Measurements from ENCODE around the gene ACSM2B.
"Not testable (repeated sequence)": the region's sequence is repeated elsewhere in the genome, so short reads cannot be mapped to it uniquely, and the experiment has no call there.

ACSM2B gene

GRCh38 chr16:20538181-20538580, 38.0 kb downstream of the ACSM2B start:
- no peak overlapping the region for H3K4me3 ChIP-seq (ENCODE audit: low read length)
- no peak for DNase-seq (ENCODE audit: low read depth)
- TF ChIP-seq CTCF (IDR thresholded peaks at IDR 0.05; ENCODE audit: insufficient read depth, low read depth, low read length, missing control alignments), result no peak

GRCh38 chr16:20536669-20537068, 39.5 kb downstream of the ACSM2B start:
- DNase-seq (ENCODE audit: low read depth); H3K4me3 ChIP-seq (ENCODE audit: low read length): not testable (repeated sequence)

- DNase-seq (ENCODE audit: low read depth); H3K4me3 ChIP-seq (ENCODE audit: low read length): not testable (repeated sequence)
Measured at GRCh38 chr16:20532284-20532792, 43.8 kb downstream of the ACSM2B start.

- not testable (repeated sequence) for H3K4me3 ChIP-seq (ENCODE audit: low read length); DNase-seq (ENCODE audit: low read depth)
Measured at GRCh38 chr16:20531795-20532194, 44.4 kb downstream of the ACSM2B start.

GRCh38 chr16:20520103-20520502, 56.1 kb downstream of the ACSM2B start:
- TF ChIP-seq CTCF (IDR thresholded peaks at IDR 0.05; ENCODE audit: insufficient read depth, low read depth, low read length, missing control alignments), result no peak
- DNase-seq (ENCODE audit: low read depth), result no peak
- H3K4me3 ChIP-seq (ENCODE audit: low read length), result no peak overlapping the region

- DNase-seq (ENCODE audit: low read depth), result no peak
- H3K4me3 ChIP-seq (ENCODE audit: low read length), result no peak overlapping the region
- no peak for TF ChIP-seq CTCF (IDR thresholded peaks at IDR 0.05; ENCODE audit: insufficient read depth, low read depth, low read length, missing control alignments)
Measured at GRCh38 chr16:20519231-20519630, 56.9 kb downstream of the ACSM2B start.

- H3K4me3 ChIP-seq (ENCODE audit: low read length), result no peak overlapping the region
- TF ChIP-seq CTCF (IDR thresholded peaks at IDR 0.05; ENCODE audit: insufficient read depth, low read depth, low read length, missing control alignments), result no peak
- no peak for DNase-seq (ENCODE audit: low read depth)
Measured at GRCh38 chr16:20517149-20517548, 59.0 kb downstream of the ACSM2B start.

GRCh38 chr16:20515688-20516090, 60.5 kb downstream of the ACSM2B start:
- TF ChIP-seq CTCF (IDR thresholded peaks at IDR 0.05; ENCODE audit: insufficient read depth, low read depth, low read length, missing control alignments), result no peak
- DNase-seq (ENCODE audit: low read depth), result no peak
- H3K4me3 ChIP-seq (ENCODE audit: low read length), result no peak overlapping the region

- DNase-seq (ENCODE audit: low read depth), result no peak
- H3K4me3 ChIP-seq (ENCODE audit: low read length), result no peak overlapping the region
- TF ChIP-seq CTCF (IDR thresholded peaks at IDR 0.05; ENCODE audit: insufficient read depth, low read depth, low read length, missing control alignments), result no peak
Measured at GRCh38 chr16:20510323-20510722, 65.8 kb downstream of the ACSM2B start.

Data from epithelial cell of esophagus (primary cell).